ENCODE measurements around the gene EFCAB9.

DNA sequence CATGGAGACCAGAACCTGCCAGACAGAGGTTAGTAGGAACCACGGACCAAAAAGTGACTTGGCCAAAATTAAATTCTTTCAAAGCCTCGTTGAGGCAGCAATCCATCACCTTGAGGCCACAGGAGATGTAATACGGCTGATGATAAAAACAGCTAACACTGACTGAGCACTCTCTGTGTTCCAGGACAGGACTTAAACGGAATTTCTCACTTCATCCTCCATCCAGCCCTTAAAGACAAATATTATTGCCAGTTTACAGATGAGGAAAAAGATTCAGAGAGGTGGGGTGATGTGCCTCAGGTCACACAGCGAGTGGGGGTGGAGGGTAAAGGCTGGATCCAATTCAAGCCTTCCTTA, 31.0 kb upstream of the EFCAB9 start:
- TF ChIP-seq, protein P1, sequence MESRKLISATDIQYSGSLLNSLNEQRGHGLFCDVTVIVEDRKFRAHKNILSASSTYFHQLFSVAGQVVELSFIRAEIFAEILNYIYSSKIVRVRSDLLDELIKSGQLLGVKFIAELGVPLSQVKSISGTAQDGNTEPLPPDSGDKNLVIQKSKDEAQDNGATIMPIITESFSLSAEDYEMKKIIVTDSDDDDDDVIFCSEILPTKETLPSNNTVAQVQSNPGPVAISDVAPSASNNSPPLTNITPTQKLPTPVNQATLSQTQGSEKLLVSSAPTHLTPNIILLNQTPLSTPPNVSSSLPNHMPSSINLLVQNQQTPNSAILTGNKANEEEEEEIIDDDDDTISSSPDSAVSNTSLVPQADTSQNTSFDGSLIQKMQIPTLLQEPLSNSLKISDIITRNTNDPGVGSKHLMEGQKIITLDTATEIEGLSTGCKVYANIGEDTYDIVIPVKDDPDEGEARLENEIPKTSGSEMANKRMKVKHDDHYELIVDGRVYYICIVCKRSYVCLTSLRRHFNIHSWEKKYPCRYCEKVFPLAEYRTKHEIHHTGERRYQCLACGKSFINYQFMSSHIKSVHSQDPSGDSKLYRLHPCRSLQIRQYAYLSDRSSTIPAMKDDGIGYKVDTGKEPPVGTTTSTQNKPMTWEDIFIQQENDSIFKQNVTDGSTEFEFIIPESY (IDR thresholded peaks at IDR 0.05; ENCODE audit: borderline replicate concordance, low read depth): no peak
- TF ChIP-seq YY1 (IDR thresholded peaks at IDR 0.05; ENCODE audit: low read depth) (no peak), MXI1 (IDR thresholded peaks at IDR 0.05; ENCODE audit: low read depth, low read length) (no peak), RXRA (IDR thresholded peaks at IDR 0.05; ENCODE audit: borderline replicate concordance, low read depth) (no peak), ELF1 (IDR thresholded peaks at IDR 0.05) (no peak), TCF12 (IDR thresholded peaks at IDR 0.05) (no peak), TAF1 (IDR thresholded peaks at IDR 0.05; ENCODE audit: borderline replicate concordance, low read depth, low read length) (no peak), JUND (IDR thresholded peaks at IDR 0.05) (no peak), GABPA (IDR thresholded peaks at IDR 0.05; ENCODE audit: low read depth) (no peak), NFIC (IDR thresholded peaks at IDR 0.05; ENCODE audit: borderline replicate concordance) (no peak)
- TF ChIP-seq, protein P2, sequence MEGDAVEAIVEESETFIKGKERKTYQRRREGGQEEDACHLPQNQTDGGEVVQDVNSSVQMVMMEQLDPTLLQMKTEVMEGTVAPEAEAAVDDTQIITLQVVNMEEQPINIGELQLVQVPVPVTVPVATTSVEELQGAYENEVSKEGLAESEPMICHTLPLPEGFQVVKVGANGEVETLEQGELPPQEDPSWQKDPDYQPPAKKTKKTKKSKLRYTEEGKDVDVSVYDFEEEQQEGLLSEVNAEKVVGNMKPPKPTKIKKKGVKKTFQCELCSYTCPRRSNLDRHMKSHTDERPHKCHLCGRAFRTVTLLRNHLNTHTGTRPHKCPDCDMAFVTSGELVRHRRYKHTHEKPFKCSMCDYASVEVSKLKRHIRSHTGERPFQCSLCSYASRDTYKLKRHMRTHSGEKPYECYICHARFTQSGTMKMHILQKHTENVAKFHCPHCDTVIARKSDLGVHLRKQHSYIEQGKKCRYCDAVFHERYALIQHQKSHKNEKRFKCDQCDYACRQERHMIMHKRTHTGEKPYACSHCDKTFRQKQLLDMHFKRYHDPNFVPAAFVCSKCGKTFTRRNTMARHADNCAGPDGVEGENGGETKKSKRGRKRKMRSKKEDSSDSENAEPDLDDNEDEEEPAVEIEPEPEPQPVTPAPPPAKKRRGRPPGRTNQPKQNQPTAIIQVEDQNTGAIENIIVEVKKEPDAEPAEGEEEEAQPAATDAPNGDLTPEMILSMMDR (IDR thresholded peaks at IDR 0.05): no peak
- TF ChIP-seq, protein P3, sequence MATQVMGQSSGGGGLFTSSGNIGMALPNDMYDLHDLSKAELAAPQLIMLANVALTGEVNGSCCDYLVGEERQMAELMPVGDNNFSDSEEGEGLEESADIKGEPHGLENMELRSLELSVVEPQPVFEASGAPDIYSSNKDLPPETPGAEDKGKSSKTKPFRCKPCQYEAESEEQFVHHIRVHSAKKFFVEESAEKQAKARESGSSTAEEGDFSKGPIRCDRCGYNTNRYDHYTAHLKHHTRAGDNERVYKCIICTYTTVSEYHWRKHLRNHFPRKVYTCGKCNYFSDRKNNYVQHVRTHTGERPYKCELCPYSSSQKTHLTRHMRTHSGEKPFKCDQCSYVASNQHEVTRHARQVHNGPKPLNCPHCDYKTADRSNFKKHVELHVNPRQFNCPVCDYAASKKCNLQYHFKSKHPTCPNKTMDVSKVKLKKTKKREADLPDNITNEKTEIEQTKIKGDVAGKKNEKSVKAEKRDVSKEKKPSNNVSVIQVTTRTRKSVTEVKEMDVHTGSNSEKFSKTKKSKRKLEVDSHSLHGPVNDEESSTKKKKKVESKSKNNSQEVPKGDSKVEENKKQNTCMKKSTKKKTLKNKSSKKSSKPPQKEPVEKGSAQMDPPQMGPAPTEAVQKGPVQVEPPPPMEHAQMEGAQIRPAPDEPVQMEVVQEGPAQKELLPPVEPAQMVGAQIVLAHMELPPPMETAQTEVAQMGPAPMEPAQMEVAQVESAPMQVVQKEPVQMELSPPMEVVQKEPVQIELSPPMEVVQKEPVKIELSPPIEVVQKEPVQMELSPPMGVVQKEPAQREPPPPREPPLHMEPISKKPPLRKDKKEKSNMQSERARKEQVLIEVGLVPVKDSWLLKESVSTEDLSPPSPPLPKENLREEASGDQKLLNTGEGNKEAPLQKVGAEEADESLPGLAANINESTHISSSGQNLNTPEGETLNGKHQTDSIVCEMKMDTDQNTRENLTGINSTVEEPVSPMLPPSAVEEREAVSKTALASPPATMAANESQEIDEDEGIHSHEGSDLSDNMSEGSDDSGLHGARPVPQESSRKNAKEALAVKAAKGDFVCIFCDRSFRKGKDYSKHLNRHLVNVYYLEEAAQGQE (IDR thresholded peaks at IDR 0.05; ENCODE audit: low read depth, low read length): no peak
- TF ChIP-seq, protein P4, sequence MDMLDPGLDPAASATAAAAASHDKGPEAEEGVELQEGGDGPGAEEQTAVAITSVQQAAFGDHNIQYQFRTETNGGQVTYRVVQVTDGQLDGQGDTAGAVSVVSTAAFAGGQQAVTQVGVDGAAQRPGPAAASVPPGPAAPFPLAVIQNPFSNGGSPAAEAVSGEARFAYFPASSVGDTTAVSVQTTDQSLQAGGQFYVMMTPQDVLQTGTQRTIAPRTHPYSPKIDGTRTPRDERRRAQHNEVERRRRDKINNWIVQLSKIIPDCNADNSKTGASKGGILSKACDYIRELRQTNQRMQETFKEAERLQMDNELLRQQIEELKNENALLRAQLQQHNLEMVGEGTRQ (IDR thresholded peaks at IDR 0.05; ENCODE audit: borderline replicate concordance, low read depth, low read length): no peak
- TF ChIP-seq, protein P5, sequence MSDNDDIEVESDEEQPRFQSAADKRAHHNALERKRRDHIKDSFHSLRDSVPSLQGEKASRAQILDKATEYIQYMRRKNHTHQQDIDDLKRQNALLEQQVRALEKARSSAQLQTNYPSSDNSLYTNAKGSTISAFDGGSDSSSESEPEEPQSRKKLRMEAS (IDR thresholded peaks at IDR 0.05; ENCODE audit: low read depth): no peak
